ENCODE data around the gene ZFP90. TPM values are rescaled to one million over a fixed set of nuclear protein-coding genes. Genes with fewer than 3 reads are reported as not detected.
"Not testable (repeated sequence)": the region's sequence is repeated elsewhere in the genome, so short reads cannot be mapped to it uniquely, and the experiment has no call there.

ZFP90 gene
- total RNA-seq, 2 donors from 2014 or later, result 27.2 to 30.3 TPM

DNA sequence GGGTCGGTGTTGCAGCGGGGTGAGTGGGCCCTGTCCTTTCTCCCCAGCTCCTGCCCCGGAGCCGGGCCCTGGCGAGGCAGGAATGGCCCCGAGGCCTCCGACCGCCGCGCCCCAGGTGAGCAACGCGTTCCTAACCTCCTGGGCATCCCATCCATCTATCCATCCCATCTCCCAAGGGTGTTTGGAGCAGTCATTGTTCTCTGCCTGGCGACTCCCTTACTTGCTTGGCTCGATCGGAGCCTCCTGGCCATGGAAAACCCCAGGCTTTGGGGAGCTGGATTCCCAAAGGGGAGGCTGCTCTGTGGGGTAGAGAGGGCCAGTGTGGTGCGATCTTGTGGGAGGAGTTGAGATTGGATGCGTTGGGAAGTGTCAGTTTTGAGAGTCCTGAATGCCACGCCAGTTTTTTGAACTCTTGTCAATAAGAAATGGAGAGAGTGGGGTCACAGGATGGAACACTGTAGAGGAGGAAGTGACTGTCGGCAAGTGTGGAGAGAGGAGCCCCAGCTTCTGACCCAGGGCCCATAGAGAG lies 684 bp downstream of the ZFP90 start:
- H3K9me3 ChIP-seq, result no peaks in the 10 kb centered on the region

DNA sequence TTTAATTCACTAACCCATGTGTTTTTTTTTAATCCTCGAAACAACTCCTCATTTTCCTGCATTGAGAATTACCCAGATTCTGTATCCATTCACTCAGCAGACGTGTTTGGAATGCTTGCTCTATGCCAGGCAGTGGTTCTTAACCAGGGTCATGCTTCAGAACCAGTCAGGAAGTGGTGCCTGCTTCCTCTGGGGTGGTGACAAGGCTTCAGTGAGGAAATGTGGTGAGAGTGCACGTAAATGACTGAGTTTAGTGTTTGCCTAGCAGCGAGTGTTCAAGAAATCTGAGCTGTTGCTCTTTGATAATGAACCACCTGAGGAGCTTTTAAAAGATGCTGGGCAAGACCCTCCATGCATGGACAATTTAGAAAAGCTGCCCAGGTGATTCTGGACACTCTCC lies 9.9 kb downstream of the ZFP90 start:
- Histone ChIP-seq H3K27me3 (replicated peaks; ENCODE audit: insufficient read depth) (no peaks in the 10 kb centered on the region), H3K27ac (no peak overlapping the region), H3K36me3 (peaks cover 0 to 3% of the 10 kb centered on the region in 2 donors), H3K4me1 (replicated peaks) (no peaks in the 10 kb centered on the region), H3K4me3 (no peak overlapping the region), H3K9me3 (no peaks in the 10 kb centered on the region)
- no peak for TF ChIP-seq POLR2A (IDR thresholded peaks at IDR 0.05)
- no peak for TF ChIP-seq POLR2AphosphoS5 (IDR thresholded peaks at IDR 0.05)
- TF ChIP-seq, protein P1, sequence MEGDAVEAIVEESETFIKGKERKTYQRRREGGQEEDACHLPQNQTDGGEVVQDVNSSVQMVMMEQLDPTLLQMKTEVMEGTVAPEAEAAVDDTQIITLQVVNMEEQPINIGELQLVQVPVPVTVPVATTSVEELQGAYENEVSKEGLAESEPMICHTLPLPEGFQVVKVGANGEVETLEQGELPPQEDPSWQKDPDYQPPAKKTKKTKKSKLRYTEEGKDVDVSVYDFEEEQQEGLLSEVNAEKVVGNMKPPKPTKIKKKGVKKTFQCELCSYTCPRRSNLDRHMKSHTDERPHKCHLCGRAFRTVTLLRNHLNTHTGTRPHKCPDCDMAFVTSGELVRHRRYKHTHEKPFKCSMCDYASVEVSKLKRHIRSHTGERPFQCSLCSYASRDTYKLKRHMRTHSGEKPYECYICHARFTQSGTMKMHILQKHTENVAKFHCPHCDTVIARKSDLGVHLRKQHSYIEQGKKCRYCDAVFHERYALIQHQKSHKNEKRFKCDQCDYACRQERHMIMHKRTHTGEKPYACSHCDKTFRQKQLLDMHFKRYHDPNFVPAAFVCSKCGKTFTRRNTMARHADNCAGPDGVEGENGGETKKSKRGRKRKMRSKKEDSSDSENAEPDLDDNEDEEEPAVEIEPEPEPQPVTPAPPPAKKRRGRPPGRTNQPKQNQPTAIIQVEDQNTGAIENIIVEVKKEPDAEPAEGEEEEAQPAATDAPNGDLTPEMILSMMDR (IDR thresholded peaks at IDR 0.05), result no peak
- intact Hi-C loops (cut with DNase I), result no loop called here
- WGBS, result 88% methylated on average over 4 of the region's 4 CpGs
- DNase-seq (ENCODE audit: low spot score), result no peak

More for the DNA sequence above, 684 bp downstream of the ZFP90 start:
- H3K27ac ChIP-seq, result peak overlapping the region; percentile 57 to 66
- no peak for DNase-seq (ENCODE audit: low spot score)
- no peaks in the 10 kb centered on the region for H3K4me1 ChIP-seq (replicated peaks)
- no peaks in the 10 kb centered on the region for H3K27me3 ChIP-seq (replicated peaks; ENCODE audit: insufficient read depth)
- WGBS, result 2% methylated on average over 19 of the region's 19 CpGs
- H3K4me3 ChIP-seq, result peak overlapping the region; percentile 84 to 91
- H3K36me3 ChIP-seq, result no peaks in the 10 kb centered on the region
- intact Hi-C loops (cut with DNase I), result no loop called here
- TF ChIP-seq, protein P1 (IDR thresholded peaks at IDR 0.05), result no peak
- no peak for TF ChIP-seq POLR2A (IDR thresholded peaks at IDR 0.05)
- TF ChIP-seq POLR2AphosphoS5 (IDR thresholded peaks at IDR 0.05), result no peak

DNA sequence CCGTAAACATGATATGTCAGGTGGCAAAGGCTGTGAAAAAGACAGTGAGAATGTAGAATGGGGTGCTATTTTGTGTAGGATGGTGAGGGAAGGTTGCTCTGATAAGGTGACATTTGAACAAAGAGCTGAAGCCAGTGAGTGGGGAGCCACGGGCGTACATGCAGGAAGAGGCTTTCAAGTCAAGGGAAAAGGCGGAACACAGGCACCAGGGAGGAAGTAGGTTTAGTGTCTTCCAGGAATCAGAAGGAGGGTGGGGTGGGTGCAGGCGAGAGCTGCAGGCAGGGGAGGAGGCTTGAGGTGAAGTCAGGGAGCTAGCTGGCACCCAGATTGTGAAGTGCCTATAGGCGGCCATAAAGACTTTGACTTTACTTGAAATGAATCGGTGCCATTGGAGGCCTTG lies 14.1 kb downstream of the ZFP90 start:
- no peak for TF ChIP-seq POLR2AphosphoS5 (IDR thresholded peaks at IDR 0.05)
- TF ChIP-seq, protein P1 (IDR thresholded peaks at IDR 0.05), result no peak
- TF ChIP-seq POLR2A (IDR thresholded peaks at IDR 0.05), result no peak
- WGBS, result 98% methylated on average over 7 of the region's 7 CpGs
- Histone ChIP-seq H3K27me3 (replicated peaks; ENCODE audit: insufficient read depth) (no peaks in the 10 kb centered on the region), H3K9me3 (no peaks in the 10 kb centered on the region), H3K36me3 (peaks cover 0 to 10% of the 10 kb centered on the region in 2 donors), H3K27ac (no peak overlapping the region), H3K4me3 (no peak overlapping the region), H3K4me1 (replicated peaks) (no peaks in the 10 kb centered on the region)
- no peak for DNase-seq (ENCODE audit: low spot score)
- intact Hi-C loops (cut with DNase I), result no loop called here

DNA sequence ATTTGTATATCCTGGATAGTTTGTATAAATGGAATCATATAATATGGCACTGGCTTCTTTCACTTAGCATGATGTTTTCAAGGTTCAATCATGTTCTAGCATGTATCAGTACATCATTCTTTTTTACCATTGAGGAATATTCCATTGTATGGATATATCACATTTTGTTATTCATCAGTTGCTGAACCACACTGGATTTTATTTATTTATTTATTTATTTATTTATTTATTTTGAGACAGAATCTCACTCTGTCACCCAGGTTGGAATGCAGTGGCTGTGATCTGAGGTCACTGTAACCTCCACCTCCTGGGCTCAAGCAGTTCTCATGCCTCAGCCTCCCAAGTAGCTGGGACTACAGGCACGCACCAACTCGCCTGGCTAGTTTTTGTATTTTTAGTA lies 21.2 kb downstream of the ZFP90 start:
- WGBS, result 100% methylated on average over 2 of the region's 2 CpGs
- intact Hi-C loops (cut with DNase I); DNase-seq (ENCODE audit: low spot score); H3K4me3 ChIP-seq; H3K4me1 ChIP-seq (replicated peaks); H3K27me3 ChIP-seq (replicated peaks; ENCODE audit: insufficient read depth); H3K27ac ChIP-seq: not testable (repeated sequence)
- Histone ChIP-seq H3K36me3 (peaks cover 27 to 35% of the 10 kb centered on the region in 2 donors), H3K9me3 (peaks cover 16% of the 10 kb centered on the region)

DNA sequence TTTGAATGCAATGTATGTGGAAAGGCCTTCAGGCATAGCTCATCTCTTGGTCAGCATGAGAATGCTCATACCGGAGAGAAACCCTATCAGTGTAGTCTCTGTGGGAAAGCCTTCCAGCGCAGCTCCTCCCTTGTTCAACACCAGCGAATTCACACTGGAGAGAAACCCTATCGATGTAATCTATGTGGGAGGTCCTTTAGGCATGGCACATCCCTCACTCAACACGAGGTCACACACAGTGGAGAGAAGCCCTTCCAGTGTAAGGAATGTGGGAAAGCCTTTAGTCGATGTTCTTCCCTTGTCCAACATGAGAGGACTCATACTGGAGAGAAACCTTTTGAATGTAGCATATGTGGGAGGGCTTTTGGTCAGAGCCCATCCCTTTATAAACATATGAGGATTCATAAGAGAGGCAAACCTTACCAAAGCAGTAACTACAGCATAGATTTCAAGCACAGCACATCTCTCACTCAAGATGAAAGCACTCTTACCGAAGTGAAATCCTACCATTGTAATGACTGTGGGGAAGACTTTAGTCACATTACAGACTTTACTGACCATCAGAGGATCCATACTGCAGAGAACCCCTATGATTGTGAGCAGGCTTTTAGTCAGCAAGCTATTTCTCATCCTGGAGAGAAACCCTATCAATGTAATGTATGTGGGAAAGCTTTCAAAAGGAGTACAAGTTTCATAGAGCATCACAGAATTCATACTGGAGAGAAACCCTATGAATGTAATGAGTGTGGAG lies 24.7 kb downstream of the ZFP90 start:
- Histone ChIP-seq H3K36me3 (peaks cover 22 to 23% of the 10 kb centered on the region in 2 donors), H3K27ac (no peak overlapping the region), H3K9me3 (peaks cover 18% of the 10 kb centered on the region), H3K27me3 (replicated peaks; ENCODE audit: insufficient read depth) (no peaks in the 10 kb centered on the region), H3K4me1 (replicated peaks) (no peaks in the 10 kb centered on the region), H3K4me3 (no peak overlapping the region)
- TF ChIP-seq POLR2A (IDR thresholded peaks at IDR 0.05) (no peak), POLR2AphosphoS5 (IDR thresholded peaks at IDR 0.05) (no peak)
- TF ChIP-seq, protein P1 (IDR thresholded peaks at IDR 0.05), result no peak
- WGBS, result 96% methylated on average over 7 of the region's 7 CpGs
- DNase-seq (ENCODE audit: low spot score), result no peak
- intact Hi-C loops (cut with DNase I), result no loop called here
